Cerebellar cortex (tissue), 1 donor: ENCODE measurements around the gene YBX2.
"Not testable (repeated sequence)": the region's sequence is repeated elsewhere in the genome, so short reads cannot be mapped to it uniquely, and the experiment has no call there.

Experiments
- DNase-seq: peaks from one replicate; pipeline ENCODE4 v3.0.0-alpha.2; 2015; ENCODE audit warnings: low spot score

YBX2 gene

GRCh38 chr17:7294614-7295153 lies at the start of gene YBX2:
Gene YBX2, minus strand, starts transcription at chr17:7294639. Its CDS starts 139 bp downstream, at chr17:7294500.
- peak; percentile 71 for DNase-seq

GRCh38 chr17:7343250-7343649 lies 48.8 kb upstream of the YBX2 start:
- no peak for DNase-seq

- DNase-seq, result no peak
These were observed 47.4 kb upstream of the YBX2 start for GRCh38 chr17:7341842-7342241.

- DNase-seq, result no peak
These were observed 45.7 kb upstream of the YBX2 start for GRCh38 chr17:7340179-7340578.

GRCh38 chr17:7337600-7337999 lies 43.2 kb upstream of the YBX2 start:
- not testable (repeated sequence) for DNase-seq

GRCh38 chr17:7336240-7337175 lies 42.1 kb upstream of the YBX2 start, which contains the start of gene ACAP1:
Gene ACAP1, plus strand, starts transcription at chr17:7336529. Its CDS starts 206 bp downstream, at chr17:7336735.
- DNase-seq, result no peak

GRCh38 chr17:7335765-7336164 lies 41.3 kb upstream of the YBX2 start:
- DNase-seq, result not testable (repeated sequence)

GRCh38 chr17:7334938-7335538 lies 40.6 kb upstream of the YBX2 start:
- DNase-seq, result no peak

GRCh38 chr17:7332600-7333069 lies 38.2 kb upstream of the YBX2 start:
- not testable (repeated sequence) for DNase-seq

- no peak for DNase-seq
These were observed 37.7 kb upstream of the YBX2 start for GRCh38 chr17:7332111-7332510.

GRCh38 chr17:7330638-7331015 lies 36.2 kb upstream of the YBX2 start:
- no peak for DNase-seq

- DNase-seq, result peak; percentile 86
These were observed 35.7 kb upstream of the YBX2 start for GRCh38 chr17:7329997-7330637.

GRCh38 chr17:7329374-7329996 lies 35.0 kb upstream of the YBX2 start:
- peak; percentile 99 for DNase-seq

GRCh38 chr17:7328840-7329373 lies 34.5 kb upstream of the YBX2 start, which contains the start of gene NEURL4:
Gene NEURL4, minus strand, starts transcription at chr17:7329335. Its CDS starts 23 bp downstream, at chr17:7329312.
- no peak for DNase-seq

GRCh38 chr17:7328009-7328408 lies 33.6 kb upstream of the YBX2 start:
- DNase-seq, result no peak

GRCh38 chr17:7327501-7327900 lies 33.1 kb upstream of the YBX2 start:
- DNase-seq, result no peak

- DNase-seq, result no peak
These were observed 32.6 kb upstream of the YBX2 start for GRCh38 chr17:7327056-7327455.

GRCh38 chr17:7326186-7326585 lies 31.7 kb upstream of the YBX2 start:
- no peak for DNase-seq

GRCh38 chr17:7325031-7325528 lies 30.6 kb upstream of the YBX2 start:
- DNase-seq, result no peak

- DNase-seq, result no peak
These were observed 30.0 kb upstream of the YBX2 start for GRCh38 chr17:7324438-7324779.

- no peak for DNase-seq
These were observed 29.4 kb upstream of the YBX2 start for GRCh38 chr17:7323731-7324437.
